Fibroblast of lung (primary cell): Measurements from ENCODE around the gene PLA2G4B. TPM values are rescaled to one million over a fixed set of nuclear protein-coding genes. Genes with fewer than 3 reads are reported as not detected.

Experiments used
- DNase-seq, 2 donors: peaks; one replicate each; pipeline versions ENCODE4 v3.0.0 to v3.0.0-alpha.2; 2010; ENCODE audit warnings: low read depth in 2 of 2
- H2AFZ ChIP-seq: 2 replicates; pipeline ENCODE4 v1.5.1; 2012; ENCODE audit warnings: low read length, control low read depth, inconsistent platforms
- H3K27ac ChIP-seq: 2 replicates; pipeline ENCODE4 v1.5.1; 2011; ENCODE audit warnings: low read length, control low read depth; ENCODE audit not compliant: insufficient read depth
- H3K27me3 ChIP-seq: 2 replicates; pipeline ENCODE4 v1.5.1; 2011; ENCODE audit warnings: mild to moderate bottlenecking, low read length; ENCODE audit not compliant: control insufficient read depth, insufficient read depth
- H3K36me3 ChIP-seq: 2 replicates; pipeline ENCODE4 v1.5.1; 2011; ENCODE audit warnings: low read length; ENCODE audit not compliant: control insufficient read depth, insufficient read depth
- H3K4me1 ChIP-seq: 2 replicates; pipeline ENCODE4 v1.5.1; 2011; ENCODE audit warnings: low read length; ENCODE audit not compliant: control insufficient read depth, insufficient read depth; ENCODE audit errors: extremely low read depth
- H3K4me2 ChIP-seq: 2 replicates; pipeline ENCODE4 v1.5.1; 2011; ENCODE audit warnings: low read length, control low read depth; ENCODE audit not compliant: insufficient read depth; ENCODE audit errors: extremely low read depth
- H3K4me3 ChIP-seq, 4 experiments: fragments of 200-600 bp in 1 of 4; sonication (generic) in 1 of 4; replicated peaks in 1 of 4; 2 replicates each; pipeline ENCODE4 v1.5.1; 2011 to 2016; ENCODE audit warnings: low read length in 4 of 4, low read depth in 3 of 4, mild to moderate bottlenecking in 3 of 4, control low read depth in 2 of 4, inconsistent platforms in 1 of 4, mixed read lengths in 1 of 4; ENCODE audit not compliant: insufficient read depth in 1 of 4; ENCODE audit errors: control extremely low read depth in 1 of 4
- H3K79me2 ChIP-seq: 2 replicates; pipeline ENCODE4 v1.5.1; 2012; ENCODE audit warnings: mild to moderate bottlenecking, low read length, inconsistent platforms; ENCODE audit not compliant: control insufficient read depth, insufficient read depth
- H3K9ac ChIP-seq: 2 replicates; pipeline ENCODE4 v1.5.1; 2011; ENCODE audit warnings: mild to moderate bottlenecking, low read length, control low read depth; ENCODE audit not compliant: insufficient read depth
- H3K9me3 ChIP-seq: 2 replicates; pipeline ENCODE4 v1.5.1; 2012; ENCODE audit warnings: low read depth, low read length; ENCODE audit not compliant: control insufficient read depth, insufficient read depth
- H4K20me1 ChIP-seq: 2 replicates; pipeline ENCODE4 v1.5.1; 2011; ENCODE audit warnings: low read length; ENCODE audit not compliant: control insufficient read depth, insufficient read depth; ENCODE audit errors: extremely low read depth
- CTCF ChIP-seq, 2 donors: IDR thresholded peaks in 1 of 2; conservative IDR thresholded peaks in 1 of 2; 1 replicate in 1 of 2; 2 replicates in 1 of 2; pipeline ENCODE4 v1.5.1; 2011 to 2012; ENCODE audit warnings: low read length in 2 of 2, control low read depth in 1 of 2, inconsistent platforms in 1 of 2, low read depth in 1 of 2, mild to moderate bottlenecking in 1 of 2
- EZH2 ChIP-seq: IDR thresholded peaks from 2 replicates; pipeline ENCODE4 v1.5.1; 2012; ENCODE audit warnings: low read length, control low read depth, mild to moderate bottlenecking; ENCODE audit errors: missing control alignments
- polyA plus RNA-seq, 2 donors: library from polyadenylated mRNA; depleted of rRNA in 1 of 2; stranded (reverse) in 1 of 2; unstranded in 1 of 2; fragments of >200 nt; gene quantifications; 2 replicates each; pipeline ENCODE4 v1.2.1, GENCODE V29; 2011 to 2012; ENCODE audit warnings: missing spikeins in 1 of 2
- total RNA-seq: library from RNA; depleted of rRNA; stranded (reverse); fragments of >200 nt; gene quantifications from 2 replicates; pipeline ENCODE4 v1.2.1, GENCODE V29; 2014

The PLA2G4B gene
- total and polyA plus RNA-seq, 2 donors (not counting 1 experiment from before 2014, with no cell fraction given) = 0.99 to 1.2 TPM

- H3K27me3 ChIP-seq = no peaks in the 10 kb centered on the region
- H3K4me3 ChIP-seq = no peak overlapping the region
- no peaks in the 10 kb centered on the region for H3K36me3 ChIP-seq
- no peaks in the 10 kb centered on the region for H4K20me1 ChIP-seq
- no peak overlapping the region for H3K4me2 ChIP-seq
- H3K9ac ChIP-seq = no peak overlapping the region
- H3K27ac ChIP-seq = no peak overlapping the region
- TF ChIP-seq CTCF (conservative IDR thresholded peaks at IDR 0.05 in 1 of 2, IDR thresholded peaks at IDR 0.05 in 1 of 2; ENCODE audit: low read depth in 1 of 2, low read length in 2 of 2) = no peak
- TF ChIP-seq EZH2 = no peak
- H3K9me3 ChIP-seq = no peaks in the 10 kb centered on the region
- no peak for DNase-seq
- H2AFZ ChIP-seq = no peak overlapping the region
- no peaks in the 10 kb centered on the region for H3K4me1 ChIP-seq
- no peaks in the 10 kb centered on the region for H3K79me2 ChIP-seq
Observed at GRCh38 chr15:41832875-41833274, 5.8 kb upstream of the PLA2G4B start.

GRCh38 chr15:41834096-41834495 is 4.6 kb upstream of the PLA2G4B start:
- Histone ChIP-seq H3K4me1 (no peaks in the 10 kb centered on the region), H2AFZ (no peak overlapping the region), H3K9ac (no peak overlapping the region), H3K4me3 (no peak overlapping the region), H3K27ac (no peak overlapping the region), H3K79me2 (no peaks in the 10 kb centered on the region), H3K36me3 (no peaks in the 10 kb centered on the region), H3K9me3 (no peaks in the 10 kb centered on the region), H3K27me3 (no peaks in the 10 kb centered on the region), H4K20me1 (no peaks in the 10 kb centered on the region), H3K4me2 (no peak overlapping the region)
- TF ChIP-seq CTCF (conservative IDR thresholded peaks at IDR 0.05 in 1 of 2, IDR thresholded peaks at IDR 0.05 in 1 of 2; ENCODE audit: low read depth in 1 of 2, low read length in 2 of 2) (no peak), EZH2 (no peak)
- no peak for DNase-seq

GRCh38 chr15:41836073-41836472 is 2.6 kb upstream of the PLA2G4B start:
- Histone ChIP-seq H3K36me3 (no peaks in the 10 kb centered on the region), H3K4me2 (no peak overlapping the region), H3K27ac (no peak overlapping the region), H3K27me3 (no peaks in the 10 kb centered on the region), H3K4me1 (no peaks in the 10 kb centered on the region), H3K9ac (no peak overlapping the region), H4K20me1 (no peaks in the 10 kb centered on the region), H2AFZ (no peak overlapping the region), H3K9me3 (no peaks in the 10 kb centered on the region), H3K79me2 (no peaks in the 10 kb centered on the region), H3K4me3 (no peak overlapping the region)
- DNase-seq = no peak
- TF ChIP-seq EZH2 = no peak
